Ascending aorta (tissue), 2 donors: ENCODE results near the gene EDDM3A. TPM values are rescaled to one million over a fixed set of nuclear protein-coding genes. Genes with fewer than 3 reads are reported as not detected.
"Not testable (repeated sequence)": the region's sequence is repeated elsewhere in the genome, so short reads cannot be mapped to it uniquely, and the experiment has no call there.

Source experiments
- DNase-seq, 2 donors: peaks; one replicate each; pipeline ENCODE4 v3.0.0-alpha.2; 2019; ENCODE audit warnings: low spot score in 2 of 2
- H3K27ac ChIP-seq, 2 donors: fragments of 200-600 bp; sonication (generic); one replicate each; pipeline ENCODE4 v1.5.1; 2016 to 2017; ENCODE audit warnings: mild to moderate bottlenecking in 1 of 2
- H3K27me3 ChIP-seq: fragments of 200-600 bp; sonication (generic); one replicate; pipeline ENCODE4 v1.5.1; 2017
- H3K36me3 ChIP-seq, 2 donors: fragments of 200-600 bp; sonication (generic); one replicate each; pipeline ENCODE4 v1.5.1; 2016
- H3K4me1 ChIP-seq, 2 donors: fragments of 200-600 bp; sonication (generic); one replicate each; pipeline ENCODE4 v1.5.1; 2016 to 2017; ENCODE audit warnings: mild to moderate bottlenecking in 1 of 2
- H3K4me3 ChIP-seq, 2 donors: fragments of 200-600 bp; sonication (generic); one replicate each; pipeline ENCODE4 v1.5.1; 2016 to 2017; ENCODE audit warnings: mild to moderate bottlenecking in 1 of 2
- H3K9me3 ChIP-seq, 2 donors: fragments of 200-600 bp; sonication (generic); one replicate each; pipeline ENCODE4 v1.5.1; 2016
- CTCF ChIP-seq, 3 experiments: fragments of 200-600 bp in 2 of 3; fragments of 450-650 bp in 1 of 3; sonication (generic) in 2 of 3; IDR thresholded peaks; one replicate each; pipeline ENCODE4 v1.5.1; 2016 to 2019; ENCODE audit warnings: antibody characterized with exemption in 3 of 3, mild to moderate bottlenecking in 1 of 3, moderate library complexity in 1 of 3
- intact Hi-C: fragments of 100-400 bp; cut with DNase I; formaldehyde crosslinking; loops from one replicate; pipeline ENCODE4 v1.15.1; 2023
- total RNA-seq: library from RNA; depleted of rRNA; stranded (reverse); fragments of >200 nt; gene quantifications from one replicate; pipeline ENCODE4 v1.1.0, GENCODE V29; 2016

Gene EDDM3A
- total RNA-seq, 1 donor from 2014 or later: not detected

- peaks cover 0 to 3% of the 10 kb centered on the region in 2 donors for H3K4me1 ChIP-seq
- no peaks in the 10 kb centered on the region for H3K36me3 ChIP-seq
- no peak overlapping the region for H3K4me3 ChIP-seq
- intact Hi-C loops: no loop called here
- no peak for DNase-seq
- TF ChIP-seq CTCF (IDR thresholded peaks at IDR 0.05): no peak
- H3K27ac ChIP-seq: no peak overlapping the region
- H3K9me3 ChIP-seq: no peaks in the 10 kb centered on the region
- H3K27me3 ChIP-seq: no peaks in the 10 kb centered on the region
Measured at GRCh38 chr14:20712904-20713303, 32.8 kb upstream of the EDDM3A start.

- Histone ChIP-seq H3K27me3 (no peaks in the 10 kb centered on the region), H3K4me1 (no peaks in the 10 kb centered on the region), H3K36me3 (no peaks in the 10 kb centered on the region), H3K9me3 (no peaks in the 10 kb centered on the region), H3K4me3 (no peak overlapping the region), H3K27ac (peak overlapping the region in 1 of 2 donors; percentile 38)
- intact Hi-C loops: no loop called here
- DNase-seq: peak; percentile 69 to 88
- no peak for TF ChIP-seq CTCF (IDR thresholded peaks at IDR 0.05)
Measured at GRCh38 chr14:20714593-20715250, 31.0 kb upstream of the EDDM3A start.

GRCh38 chr14:20719777-20720176 is 25.9 kb upstream of the EDDM3A start:
- Histone ChIP-seq H3K9me3 (no peaks in the 10 kb centered on the region), H3K4me3 (no peak overlapping the region), H3K36me3 (no peaks in the 10 kb centered on the region), H3K27me3 (no peaks in the 10 kb centered on the region), H3K4me1 (no peaks in the 10 kb centered on the region), H3K27ac (no peak overlapping the region)
- TF ChIP-seq CTCF (IDR thresholded peaks at IDR 0.05): no peak
- intact Hi-C loops: no loop called here
- DNase-seq: no peak

- Histone ChIP-seq H3K36me3 (no peaks in the 10 kb centered on the region), H3K4me3 (no peak overlapping the region), H3K9me3 (no peaks in the 10 kb centered on the region), H3K27me3 (no peaks in the 10 kb centered on the region), H3K4me1 (no peaks in the 10 kb centered on the region), H3K27ac (no peak overlapping the region)
- TF ChIP-seq CTCF (IDR thresholded peaks at IDR 0.05): no peak
- no peak for DNase-seq
- intact Hi-C loops: no loop called here
Measured at GRCh38 chr14:20720741-20721140, 24.9 kb upstream of the EDDM3A start.

- H3K27me3 ChIP-seq: no peaks in the 10 kb centered on the region
- DNase-seq: no peak
- no peak overlapping the region for H3K4me3 ChIP-seq
- H3K9me3 ChIP-seq: no peaks in the 10 kb centered on the region
- no peaks in the 10 kb centered on the region for H3K4me1 ChIP-seq
- TF ChIP-seq CTCF (IDR thresholded peaks at IDR 0.05): no peak
- no peak overlapping the region for H3K27ac ChIP-seq
- no peaks in the 10 kb centered on the region for H3K36me3 ChIP-seq
- intact Hi-C loops: no loop called here
Measured at GRCh38 chr14:20722016-20722415, 23.7 kb upstream of the EDDM3A start.

GRCh38 chr14:20723488-20723887 is 22.2 kb upstream of the EDDM3A start:
- Histone ChIP-seq H3K4me3 (no peak overlapping the region), H3K36me3 (no peaks in the 10 kb centered on the region), H3K27ac (no peak overlapping the region), H3K9me3 (no peaks in the 10 kb centered on the region), H3K4me1 (no peaks in the 10 kb centered on the region), H3K27me3 (no peaks in the 10 kb centered on the region)
- intact Hi-C loops: no loop called here
- DNase-seq: no peak
- TF ChIP-seq CTCF (IDR thresholded peaks at IDR 0.05): no peak

GRCh38 chr14:20726121-20726520 is 19.6 kb upstream of the EDDM3A start:
- H3K4me1 ChIP-seq, DNase-seq, H3K9me3 ChIP-seq, H3K27me3 ChIP-seq, H3K4me3 ChIP-seq, H3K27ac ChIP-seq, H3K36me3 ChIP-seq, intact Hi-C loops: not testable (repeated sequence)
